Stomach smooth muscle (tissue), 2 donors: ENCODE measurements around the gene FAM229B.
A peak's percentile ranks its signal among the peaks of the same experiment; 100 is the strongest.

Source experiments
- H3K27ac ChIP-seq: one replicate; pipeline ENCODE4 v1.7.0; 2013; ENCODE audit warnings: mild to moderate bottlenecking, low read length, inconsistent platforms
- H3K27me3 ChIP-seq, 2 donors: one replicate each; pipeline ENCODE4 v1.7.0; 2013; ENCODE audit warnings: low read length in 2 of 2; ENCODE audit not compliant: insufficient read depth in 2 of 2, control insufficient read depth in 1 of 2
- H3K36me3 ChIP-seq, 2 donors: one replicate each; pipeline ENCODE4 v1.7.0; 2013; ENCODE audit warnings: low read length in 2 of 2; ENCODE audit not compliant: control insufficient read depth in 2 of 2, insufficient read depth in 2 of 2
- H3K4me1 ChIP-seq: one replicate; pipeline ENCODE4 v1.7.0; 2013; ENCODE audit warnings: low read length; ENCODE audit not compliant: control insufficient read depth, insufficient read depth
- H3K4me3 ChIP-seq, 2 donors: one replicate each; pipeline ENCODE4 v1.7.0; 2013; ENCODE audit warnings: low read length in 2 of 2
- H3K9ac ChIP-seq, 2 donors: one replicate each; pipeline ENCODE4 v1.7.0; 2013; ENCODE audit warnings: low read length in 2 of 2, mild to moderate bottlenecking in 1 of 2
- H3K9me3 ChIP-seq, 2 donors: one replicate each; pipeline ENCODE4 v1.7.0; 2013; ENCODE audit warnings: low read length in 2 of 2; ENCODE audit not compliant: control insufficient read depth in 2 of 2
- donor health status: healthy.
- donor health status: Pancreatic carcinoma.

The FAM229B gene

GRCh38 chr6:112141707-112142106 lies 54.3 kb downstream of the FAM229B start:
- Histone ChIP-seq H3K9ac (no peak overlapping the region), H3K4me3 (no peak overlapping the region), H3K27me3 (no peaks in the 10 kb centered on the region), H3K4me1 (no peaks in the 10 kb centered on the region), H3K36me3 (peaks cover 72 to 78% of the 10 kb centered on the region in 2 donors), H3K9me3 (no peaks in the 10 kb centered on the region), H3K27ac (peak overlapping the region; percentile 13)

GRCh38 chr6:112144145-112144926 lies 56.9 kb downstream of the FAM229B start:
- Histone ChIP-seq H3K4me3 (no peak overlapping the region), H3K9me3 (no peaks in the 10 kb centered on the region), H3K36me3 (peaks cover 63 to 71% of the 10 kb centered on the region in 2 donors), H3K4me1 (no peaks in the 10 kb centered on the region), H3K9ac (no peak overlapping the region), H3K27me3 (no peaks in the 10 kb centered on the region), H3K27ac (no peak overlapping the region)

- H3K4me3 ChIP-seq: no peak overlapping the region
- H3K27ac ChIP-seq: peak overlapping the region; percentile 37
- no peaks in the 10 kb centered on the region for H3K4me1 ChIP-seq
- H3K27me3 ChIP-seq: no peaks in the 10 kb centered on the region
- H3K36me3 ChIP-seq: peaks cover 56 to 65% of the 10 kb centered on the region in 2 donors
- no peaks in the 10 kb centered on the region for H3K9me3 ChIP-seq
- no peak overlapping the region for H3K9ac ChIP-seq
Observed at GRCh38 chr6:112145080-112145573, 57.7 kb downstream of the FAM229B start.

- Histone ChIP-seq H3K4me1 (peaks cover 3% of the 10 kb centered on the region), H3K9me3 (no peaks in the 10 kb centered on the region), H3K27ac (no peak overlapping the region), H3K36me3 (peaks cover 36 to 47% of the 10 kb centered on the region in 2 donors), H3K27me3 (no peaks in the 10 kb centered on the region), H3K4me3 (no peak overlapping the region), H3K9ac (no peak overlapping the region)
Observed at GRCh38 chr6:112148103-112148502, 60.7 kb downstream of the FAM229B start.

- Histone ChIP-seq H3K4me3 (no peak overlapping the region), H3K36me3 (peaks cover 31 to 43% of the 10 kb centered on the region in 2 donors), H3K27ac (peak overlapping the region; percentile 88), H3K9ac (peak overlapping the region in 1 of 2 donors; percentile 44), H3K27me3 (no peaks in the 10 kb centered on the region), H3K9me3 (no peaks in the 10 kb centered on the region), H3K4me1 (peaks cover 3% of the 10 kb centered on the region)
Observed at GRCh38 chr6:112149236-112149635, 61.8 kb downstream of the FAM229B start.

GRCh38 chr6:112149719-112150263 lies 62.4 kb downstream of the FAM229B start:
- Histone ChIP-seq H3K27ac (peak overlapping the region; percentile 88), H3K4me3 (no peak overlapping the region), H3K36me3 (peaks cover 30 to 38% of the 10 kb centered on the region in 2 donors), H3K9ac (peak overlapping the region; percentile 44 to 62), H3K9me3 (no peaks in the 10 kb centered on the region), H3K4me1 (peaks cover 3% of the 10 kb centered on the region), H3K27me3 (no peaks in the 10 kb centered on the region)

GRCh38 chr6:112150363-112150762 lies 63.0 kb downstream of the FAM229B start:
- H3K9me3 ChIP-seq: no peaks in the 10 kb centered on the region
- peak overlapping the region; percentile 88 for H3K27ac ChIP-seq
- peaks cover 24 to 33% of the 10 kb centered on the region in 2 donors for H3K36me3 ChIP-seq
- H3K9ac ChIP-seq: peak overlapping the region; percentile 44 to 62
- peak overlapping the region in 1 of 2 donors; percentile 9 for H3K4me3 ChIP-seq
- no peaks in the 10 kb centered on the region for H3K27me3 ChIP-seq
- peaks cover 3% of the 10 kb centered on the region for H3K4me1 ChIP-seq
